Body of pancreas (tissue), 4 donors: ENCODE data around the gene NDUFA7. TPM values are rescaled to one million over a fixed set of nuclear protein-coding genes. Genes with fewer than 3 reads are reported as not detected.

Experiments
- ATAC-seq: fragments of 150-250 bp; one replicate; pipeline ENCODE4 v1.9.1; 2016
- DNase-seq, 4 donors: peaks; one replicate each; pipeline ENCODE4 v3.0.0-alpha.2; 2019
- H3K27ac ChIP-seq, 4 donors: fragments of 200-600 bp; sonication (generic); 1 replicate in 3 of 4; 2 replicates in 1 of 4; pipeline versions ENCODE4 v1.5.1 to v1.6.1; 2016 to 2019; ENCODE audit warnings: mild to moderate bottlenecking in 1 of 4, mixed read lengths in 1 of 4, moderate library complexity in 1 of 4
- H3K27me3 ChIP-seq, 2 donors: fragments of 200-600 bp; sonication (generic); one replicate each; pipeline ENCODE4 v1.6.0; 2016; ENCODE audit warnings: mild to moderate bottlenecking in 1 of 2
- H3K36me3 ChIP-seq, 2 donors: fragments of 200-600 bp; sonication (generic); replicated peaks in 1 of 2; 2 replicates each; pipeline ENCODE4 v1.5.1; 2016; ENCODE audit warnings: low read depth in 2 of 2; ENCODE audit not compliant: insufficient read depth in 1 of 2
- H3K4me1 ChIP-seq: fragments of 200-600 bp; sonication (generic); one replicate; pipeline ENCODE4 v1.6.0; 2016
- H3K4me3 ChIP-seq, 2 donors: fragments of 200-600 bp; sonication (generic); 1 replicate in 1 of 2; 2 replicates in 1 of 2; pipeline ENCODE4 v1.5.1; 2016 to 2019
- H3K9me3 ChIP-seq, 3 donors: fragments of 200-600 bp; sonication (generic); 1 replicate in 2 of 3; 2 replicates in 1 of 3; pipeline ENCODE4 v1.5.1; 2016
- CTCF ChIP-seq, 7 experiments: fragments of 450-650 bp in 4 of 7; fragments of 200-600 bp in 3 of 7; sonication (generic) in 3 of 7; IDR thresholded peaks; one replicate each; pipeline ENCODE4 v1.5.1; 2016 to 2019; ENCODE audit warnings: antibody characterized with exemption in 7 of 7
- POLR2A ChIP-seq, 3 donors: fragments of 450-650 bp; IDR thresholded peaks; one replicate each; pipeline ENCODE4 v1.6.1; 2016; ENCODE audit warnings: antibody characterized with exemption in 3 of 3, mild to moderate bottlenecking in 2 of 3
- WGBS, 2 donors: methylation state at CpG; one replicate each; pipeline ENCODE4 v1.1.5; 2017; 5-methylcytosine and 5-hydroxymethylcytosine counted together
- intact Hi-C: fragments of 100-400 bp; cut with DNase I; formaldehyde crosslinking; loops from one replicate; pipeline ENCODE4 v1.15.1; 2023
- total RNA-seq, 2 donors: library from RNA; depleted of rRNA; stranded (reverse); fragments of >200 nt; gene quantifications; one replicate each; pipeline ENCODE4 v1.1.0, GENCODE V29; 2016

The NDUFA7 gene
- total RNA-seq, 2 donors from 2014 or later: 4.3 to 6.7 TPM

- Histone ChIP-seq H3K9me3 (no peaks in the 10 kb centered on the region), H3K27ac (no peak overlapping the region), H3K4me1 (peaks cover 18% of the 10 kb centered on the region), H3K4me3 (no peak overlapping the region), H3K27me3 (peaks cover 0 to 20% of the 10 kb centered on the region in 2 donors), H3K36me3 (no peaks in the 10 kb centered on the region)
- WGBS, 2 donors: 4 to 23% methylated on average over 8 to 46 of the region's 79 CpGs
- TF ChIP-seq CTCF (IDR thresholded peaks at IDR 0.05): no peak
- TF ChIP-seq POLR2A (IDR thresholded peaks at IDR 0.05): no peak
- DNase-seq (no peak), ATAC-seq (peak; percentile 22)
- intact Hi-C loops: no loop called here
Measured at GRCh38 chr19:8335343-8336071, 14.3 kb upstream of the NDUFA7 start.

- peaks cover 0 to 20% of the 10 kb centered on the region in 2 donors for H3K27me3 ChIP-seq
- intact Hi-C loops: no loop called here
- WGBS, 2 donors: 9% methylated on average over 77 of the region's 117 CpGs; no CpG with 5 or more reads in 1 of the 2 donors
Measured at GRCh38 chr19:8334458-8335342, 13.5 kb upstream of the NDUFA7 start.

GRCh38 chr19:8333767-8334457 lies 12.7 kb upstream of the NDUFA7 start:
- Histone ChIP-seq H3K4me1 (peaks cover 18% of the 10 kb centered on the region), H3K27me3 (peaks cover 0 to 20% of the 10 kb centered on the region in 2 donors), H3K36me3 (no peaks in the 10 kb centered on the region), H3K27ac (no peak overlapping the region), H3K9me3 (no peaks in the 10 kb centered on the region), H3K4me3 (no peak overlapping the region)
- DNase-seq (no peak), ATAC-seq (no peak)
- no peak for TF ChIP-seq POLR2A (IDR thresholded peaks at IDR 0.05)
- TF ChIP-seq CTCF (IDR thresholded peaks at IDR 0.05): no peak
- intact Hi-C loops: no loop called here
- WGBS, 2 donors: 7% methylated on average over 37 of the region's 48 CpGs; no CpG with 5 or more reads in 1 of the 2 donors

More at GRCh38 chr19:8334458-8335342, 13.5 kb upstream of the NDUFA7 start:
- H3K9me3 ChIP-seq: no peaks in the 10 kb centered on the region
- ATAC-seq: peak; percentile 58
- no peak overlapping the region for H3K4me3 ChIP-seq
- peak; percentile 45 to 78 (median 57) for DNase-seq
- peaks cover 18% of the 10 kb centered on the region for H3K4me1 ChIP-seq
- H3K27ac ChIP-seq: no peak overlapping the region
- TF ChIP-seq POLR2A (IDR thresholded peaks at IDR 0.05) (no peak), CTCF (IDR thresholded peaks at IDR 0.05) (no peak)
- H3K36me3 ChIP-seq: no peaks in the 10 kb centered on the region

- Histone ChIP-seq H3K4me3 (no peak overlapping the region), H3K27ac (no peak overlapping the region), H3K36me3 (no peaks in the 10 kb centered on the region), H3K9me3 (no peaks in the 10 kb centered on the region), H3K4me1 (peaks cover 18% of the 10 kb centered on the region), H3K27me3 (peaks cover 0 to 20% of the 10 kb centered on the region in 2 donors)
- WGBS, 2 donors: 10 to 18% methylated on average over 12 to 51 of the region's 52 CpGs
- TF ChIP-seq CTCF (IDR thresholded peaks at IDR 0.05): no peak
- no peak for TF ChIP-seq POLR2A (IDR thresholded peaks at IDR 0.05)
- intact Hi-C loops: no loop called here
- DNase-seq: no peak
- no peak for ATAC-seq
Measured at GRCh38 chr19:8332976-8333766, 12.0 kb upstream of the NDUFA7 start.
